ENCODE results near the gene MYORG.

Gene MYORG

DNA sequence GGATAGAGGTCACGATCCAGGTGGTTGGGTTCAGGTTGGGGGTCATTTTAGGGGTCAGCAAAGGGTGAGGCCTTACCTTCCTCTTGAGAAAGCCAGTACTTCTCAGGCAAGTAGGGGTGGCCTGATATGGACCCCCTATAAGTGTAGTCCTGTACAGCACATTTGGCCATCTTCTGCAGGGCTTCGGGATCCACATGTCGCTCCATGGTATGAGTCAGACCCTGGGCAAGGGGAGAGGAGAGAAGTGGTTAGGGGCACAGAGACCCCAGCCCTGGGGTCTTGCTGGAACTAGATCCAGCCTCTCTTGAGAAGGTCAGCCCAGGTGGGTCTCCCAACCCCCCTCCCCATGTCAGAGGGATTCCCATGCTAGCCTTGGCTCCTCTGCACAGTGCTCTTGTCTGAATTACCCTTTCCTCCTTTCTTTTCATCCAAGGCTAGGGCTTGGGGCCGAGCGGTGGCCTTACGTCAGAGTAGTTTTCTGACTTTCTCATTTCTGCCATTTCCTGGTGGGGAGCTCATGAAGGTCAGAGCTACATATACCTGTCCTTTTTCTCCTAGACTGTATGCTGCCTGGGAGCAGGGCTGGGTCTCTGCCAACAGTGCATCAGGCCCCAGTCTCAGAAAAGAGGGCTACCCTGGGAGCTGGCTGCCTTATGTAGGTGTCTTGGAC is 9.0 kb upstream of the MYORG start:
- TF ChIP-seq CTCF (conservative IDR thresholded peaks at IDR 0.05; ENCODE audit: control insufficient read depth, insufficient read depth, low read depth, low read length): no peak
- H3K4me3 ChIP-seq (ENCODE audit: control insufficient read depth, low read depth, low read length): no peak overlapping the region
- no peak for DNase-seq (ENCODE audit: low read depth)

GRCh38 chr9:34384368-34385165 is 7.9 kb upstream of the MYORG start:
- DNase-seq (ENCODE audit: low read depth): peak; percentile 54
- no peak overlapping the region for H3K4me3 ChIP-seq (ENCODE audit: control insufficient read depth, low read depth, low read length)
- no peak for TF ChIP-seq CTCF (conservative IDR thresholded peaks at IDR 0.05; ENCODE audit: control insufficient read depth, insufficient read depth, low read depth, low read length)

- TF ChIP-seq CTCF (conservative IDR thresholded peaks at IDR 0.05; ENCODE audit: control insufficient read depth, insufficient read depth, low read depth, low read length): no peak
- DNase-seq (ENCODE audit: low read depth): no peak
These were observed 7.2 kb upstream of the MYORG start for GRCh38 chr9:34383904-34384303.

GRCh38 chr9:34382879-34383278 is 6.2 kb upstream of the MYORG start:
- H3K4me3 ChIP-seq (ENCODE audit: control insufficient read depth, low read depth, low read length): no peak overlapping the region
- TF ChIP-seq CTCF (conservative IDR thresholded peaks at IDR 0.05; ENCODE audit: control insufficient read depth, insufficient read depth, low read depth, low read length): no peak
- DNase-seq (ENCODE audit: low read depth): no peak

More at GRCh38 chr9:34383904-34384303, 7.2 kb upstream of the MYORG start:
- no peak overlapping the region for H3K4me3 ChIP-seq (ENCODE audit: control insufficient read depth, low read depth, low read length)

GRCh38 chr9:34382054-34382453 is 5.4 kb upstream of the MYORG start:
- H3K4me3 ChIP-seq (ENCODE audit: control insufficient read depth, low read depth, low read length): no peak overlapping the region
- no peak for DNase-seq (ENCODE audit: low read depth)
- TF ChIP-seq CTCF (conservative IDR thresholded peaks at IDR 0.05; ENCODE audit: control insufficient read depth, insufficient read depth, low read depth, low read length): no peak

GRCh38 chr9:34381323-34381722 is 4.6 kb upstream of the MYORG start:
- no peak for DNase-seq (ENCODE audit: low read depth)
- peak overlapping the region; percentile 52 for H3K4me3 ChIP-seq (ENCODE audit: control insufficient read depth, low read depth, low read length)

More at GRCh38 chr9:34381323-34381722, 4.6 kb upstream of the MYORG start:
- no peak for TF ChIP-seq CTCF (conservative IDR thresholded peaks at IDR 0.05; ENCODE audit: control insufficient read depth, insufficient read depth, low read depth, low read length)
